Neural cell (in vitro differentiated cells): ENCODE data around the gene H2BK1. TPM values are rescaled to one million over a fixed set of nuclear protein-coding genes. Genes with fewer than 3 reads are reported as not detected.

Experiments
- H2AFZ ChIP-seq: fragments of 200-600, 300-800 bp; sonication (generic), shearing (Covaris generic); 2 replicates; pipeline ENCODE4 v1.6.0; 2014; ENCODE audit warnings: low read depth, mild to moderate bottlenecking, antibody characterized with exemption, low read length, moderate library complexity
- H3F3A ChIP-seq: fragments of 200-600 bp; shearing (Covaris generic); 2 replicates; pipeline ENCODE4 v1.6.1; 2016; ENCODE audit warnings: mild to moderate bottlenecking, moderate library complexity, mixed read lengths, antibody characterized with exemption, low read length; ENCODE audit not compliant: insufficient read depth, poor library complexity, severe bottlenecking
- H3K27ac ChIP-seq: fragments of 200-600, 300-800 bp; sonication (generic), shearing (Covaris generic); 2 replicates; pipeline ENCODE4 v1.5.1; 2014; ENCODE audit warnings: mild to moderate bottlenecking, low read length, moderate library complexity
- H3K27me3 ChIP-seq: fragments of 300-800, 200-600 bp; sonication (generic), shearing (Covaris generic); 2 replicates; pipeline ENCODE4 v1.6.0; 2014; ENCODE audit warnings: mild to moderate bottlenecking, low read depth, low read length, moderate library complexity; ENCODE audit not compliant: insufficient read depth
- H3K36me3 ChIP-seq: fragments of 300-800, 200-600 bp; sonication (generic), shearing (Covaris generic); 2 replicates; pipeline ENCODE4 v1.5.1; 2014; ENCODE audit warnings: mild to moderate bottlenecking, antibody characterized with exemption, low read length, moderate library complexity; ENCODE audit not compliant: insufficient read depth
- H3K4me2 ChIP-seq: fragments of 300-800, 200-600 bp; sonication (generic), shearing (Covaris generic); 2 replicates; pipeline ENCODE4 v1.6.0; 2014; ENCODE audit warnings: mild to moderate bottlenecking, low read length
- H3K4me3 ChIP-seq: fragments of 300-800, 200-600 bp; sonication (generic), shearing (Covaris generic); 2 replicates; pipeline ENCODE4 v1.5.1; 2014; ENCODE audit warnings: mild to moderate bottlenecking, low read length, moderate library complexity
- H3K79me2 ChIP-seq: fragments of 200-600 bp; shearing (Covaris generic); replicated peaks from 2 replicates; pipeline ENCODE4 v1.6.0; 2014; ENCODE audit warnings: mild to moderate bottlenecking, low read length, moderate library complexity; ENCODE audit not compliant: insufficient read depth
- H3K9ac ChIP-seq: fragments of 300-800, 200-600 bp; sonication (generic), shearing (Covaris generic); 2 replicates; pipeline ENCODE4 v1.6.1; 2016; ENCODE audit warnings: mild to moderate bottlenecking, low read length, mixed read lengths
- H3K9me2 ChIP-seq: fragments of 200-600 bp; shearing (Covaris generic); 2 replicates; pipeline ENCODE4 v1.6.1; 2016; ENCODE audit warnings: mild to moderate bottlenecking, low read length, mixed read lengths; ENCODE audit not compliant: insufficient read depth
- H3K9me3 ChIP-seq: fragments of 200-600, 300-800 bp; sonication (generic), shearing (Covaris generic); 2 replicates; pipeline ENCODE4 v1.6.1; 2016; ENCODE audit warnings: mild to moderate bottlenecking, mixed run types, low read length, moderate library complexity, mixed read lengths
- H4K20me1 ChIP-seq: fragments of 200-600 bp; shearing (Covaris generic); 2 replicates; pipeline ENCODE4 v1.6.1; 2016; ENCODE audit warnings: mild to moderate bottlenecking, mixed run types; ENCODE audit not compliant: insufficient read depth
- EP300 ChIP-seq: fragments of 450-650 bp; conservative IDR thresholded peaks from 2 replicates; pipeline ENCODE4 v1.6.1; 2014; ENCODE audit warnings: antibody characterized with exemption, mild to moderate bottlenecking, moderate library complexity; ENCODE audit not compliant: poor library complexity, severe bottlenecking
- EZH2 ChIP-seq: fragments of 200-600, 300-800 bp; shearing (Covaris generic), sonication (generic); IDR thresholded peaks from 2 replicates; pipeline ENCODE4 v1.6.1; 2014; ENCODE audit warnings: antibody characterized with exemption, low read length, borderline replicate concordance, mild to moderate bottlenecking; ENCODE audit not compliant: insufficient read depth, poor library complexity, severe bottlenecking
- MXI1 ChIP-seq: fragments of 450-650 bp; conservative IDR thresholded peaks from 2 replicates; pipeline ENCODE4 v1.6.1; 2014; ENCODE audit warnings: antibody characterized with exemption, mild to moderate bottlenecking; ENCODE audit not compliant: poor library complexity, severe bottlenecking
- POLR2AphosphoS5 ChIP-seq: IDR thresholded peaks from 2 replicates; pipeline ENCODE4 v1.6.1; 2012
- RAD21 ChIP-seq: fragments of 450-650 bp; conservative IDR thresholded peaks from 2 replicates; pipeline ENCODE4 v1.6.1; 2014; ENCODE audit warnings: antibody characterized with exemption, mild to moderate bottlenecking, moderate library complexity
- SMC3 ChIP-seq: fragments of 450-650 bp; conservative IDR thresholded peaks from 2 replicates; pipeline ENCODE4 v1.6.1; 2014; ENCODE audit warnings: antibody characterized with exemption, mild to moderate bottlenecking, moderate library complexity; ENCODE audit not compliant: poor library complexity
- TAF1 ChIP-seq: IDR thresholded peaks from 2 replicates; pipeline ENCODE4 v1.6.1; 2012; ENCODE audit warnings: low read depth
- polyA plus RNA-seq: library from polyadenylated mRNA; depleted of rRNA; stranded (reverse); fragments of >200 nt; gene quantifications from 2 replicates; pipeline ENCODE4 v1.2.3, GENCODE V29; 2014
- TF ChIP-seq, protein P1 (sequence below): IDR thresholded peaks from 2 replicates; pipeline ENCODE4 v1.6.1; 2012; ENCODE audit warnings: borderline replicate concordance
- TF ChIP-seq, protein P2 (sequence below): fragments of 450-650 bp; IDR thresholded peaks from 2 replicates; pipeline ENCODE4 v1.5.1; 2014; ENCODE audit warnings: antibody characterized with exemption, mild to moderate bottlenecking, moderate library complexity; ENCODE audit not compliant: poor library complexity, severe bottlenecking

H2BK1 gene
- polyA plus RNA-seq, 1 donor from 2014 or later = not detected

DNA sequence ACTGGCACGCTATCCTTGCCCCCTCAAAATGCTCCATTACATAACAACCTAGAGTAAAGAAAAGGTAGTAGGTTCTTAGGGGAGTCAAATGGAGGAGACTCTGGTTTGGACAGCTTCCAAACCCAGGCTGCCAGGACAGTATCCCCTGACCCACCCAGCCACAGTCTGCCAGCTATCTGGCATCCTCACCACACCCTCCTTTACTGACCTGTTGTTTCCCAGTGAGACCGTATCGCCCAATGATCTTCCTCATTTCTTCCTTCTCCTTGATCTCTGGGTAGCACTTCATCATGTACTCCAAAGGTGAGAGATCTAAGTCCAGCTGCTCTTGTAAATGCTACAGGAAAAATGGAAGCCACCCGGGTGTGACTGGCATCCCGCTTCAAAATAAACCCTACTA, 5.1 kb upstream of the H2BK1 start:
- Histone ChIP-seq H3K27ac (no peak overlapping the region), H3K36me3 (no peaks in the 10 kb centered on the region), H3K4me3 (no peak overlapping the region), H3K9me2 (no peaks in the 10 kb centered on the region), H2AFZ (no peak overlapping the region), H3F3A (no peaks in the 10 kb centered on the region), H3K27me3 (no peaks in the 10 kb centered on the region), H3K79me2 (no peaks in the 10 kb centered on the region), H3K9ac (no peak overlapping the region), H3K9me3 (no peaks in the 10 kb centered on the region), H3K4me2 (no peak overlapping the region), H4K20me1 (no peaks in the 10 kb centered on the region)
- no peak for TF ChIP-seq MXI1
- TF ChIP-seq RAD21 = no peak
- TF ChIP-seq, protein P1, sequence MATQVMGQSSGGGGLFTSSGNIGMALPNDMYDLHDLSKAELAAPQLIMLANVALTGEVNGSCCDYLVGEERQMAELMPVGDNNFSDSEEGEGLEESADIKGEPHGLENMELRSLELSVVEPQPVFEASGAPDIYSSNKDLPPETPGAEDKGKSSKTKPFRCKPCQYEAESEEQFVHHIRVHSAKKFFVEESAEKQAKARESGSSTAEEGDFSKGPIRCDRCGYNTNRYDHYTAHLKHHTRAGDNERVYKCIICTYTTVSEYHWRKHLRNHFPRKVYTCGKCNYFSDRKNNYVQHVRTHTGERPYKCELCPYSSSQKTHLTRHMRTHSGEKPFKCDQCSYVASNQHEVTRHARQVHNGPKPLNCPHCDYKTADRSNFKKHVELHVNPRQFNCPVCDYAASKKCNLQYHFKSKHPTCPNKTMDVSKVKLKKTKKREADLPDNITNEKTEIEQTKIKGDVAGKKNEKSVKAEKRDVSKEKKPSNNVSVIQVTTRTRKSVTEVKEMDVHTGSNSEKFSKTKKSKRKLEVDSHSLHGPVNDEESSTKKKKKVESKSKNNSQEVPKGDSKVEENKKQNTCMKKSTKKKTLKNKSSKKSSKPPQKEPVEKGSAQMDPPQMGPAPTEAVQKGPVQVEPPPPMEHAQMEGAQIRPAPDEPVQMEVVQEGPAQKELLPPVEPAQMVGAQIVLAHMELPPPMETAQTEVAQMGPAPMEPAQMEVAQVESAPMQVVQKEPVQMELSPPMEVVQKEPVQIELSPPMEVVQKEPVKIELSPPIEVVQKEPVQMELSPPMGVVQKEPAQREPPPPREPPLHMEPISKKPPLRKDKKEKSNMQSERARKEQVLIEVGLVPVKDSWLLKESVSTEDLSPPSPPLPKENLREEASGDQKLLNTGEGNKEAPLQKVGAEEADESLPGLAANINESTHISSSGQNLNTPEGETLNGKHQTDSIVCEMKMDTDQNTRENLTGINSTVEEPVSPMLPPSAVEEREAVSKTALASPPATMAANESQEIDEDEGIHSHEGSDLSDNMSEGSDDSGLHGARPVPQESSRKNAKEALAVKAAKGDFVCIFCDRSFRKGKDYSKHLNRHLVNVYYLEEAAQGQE = no peak
- TF ChIP-seq EZH2 = no peak
- no peak for TF ChIP-seq SMC3
- no peak for TF ChIP-seq POLR2AphosphoS5
- TF ChIP-seq EP300 = no peak
- TF ChIP-seq, protein P2, sequence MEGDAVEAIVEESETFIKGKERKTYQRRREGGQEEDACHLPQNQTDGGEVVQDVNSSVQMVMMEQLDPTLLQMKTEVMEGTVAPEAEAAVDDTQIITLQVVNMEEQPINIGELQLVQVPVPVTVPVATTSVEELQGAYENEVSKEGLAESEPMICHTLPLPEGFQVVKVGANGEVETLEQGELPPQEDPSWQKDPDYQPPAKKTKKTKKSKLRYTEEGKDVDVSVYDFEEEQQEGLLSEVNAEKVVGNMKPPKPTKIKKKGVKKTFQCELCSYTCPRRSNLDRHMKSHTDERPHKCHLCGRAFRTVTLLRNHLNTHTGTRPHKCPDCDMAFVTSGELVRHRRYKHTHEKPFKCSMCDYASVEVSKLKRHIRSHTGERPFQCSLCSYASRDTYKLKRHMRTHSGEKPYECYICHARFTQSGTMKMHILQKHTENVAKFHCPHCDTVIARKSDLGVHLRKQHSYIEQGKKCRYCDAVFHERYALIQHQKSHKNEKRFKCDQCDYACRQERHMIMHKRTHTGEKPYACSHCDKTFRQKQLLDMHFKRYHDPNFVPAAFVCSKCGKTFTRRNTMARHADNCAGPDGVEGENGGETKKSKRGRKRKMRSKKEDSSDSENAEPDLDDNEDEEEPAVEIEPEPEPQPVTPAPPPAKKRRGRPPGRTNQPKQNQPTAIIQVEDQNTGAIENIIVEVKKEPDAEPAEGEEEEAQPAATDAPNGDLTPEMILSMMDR = no peak
- TF ChIP-seq TAF1 = no peak

DNA sequence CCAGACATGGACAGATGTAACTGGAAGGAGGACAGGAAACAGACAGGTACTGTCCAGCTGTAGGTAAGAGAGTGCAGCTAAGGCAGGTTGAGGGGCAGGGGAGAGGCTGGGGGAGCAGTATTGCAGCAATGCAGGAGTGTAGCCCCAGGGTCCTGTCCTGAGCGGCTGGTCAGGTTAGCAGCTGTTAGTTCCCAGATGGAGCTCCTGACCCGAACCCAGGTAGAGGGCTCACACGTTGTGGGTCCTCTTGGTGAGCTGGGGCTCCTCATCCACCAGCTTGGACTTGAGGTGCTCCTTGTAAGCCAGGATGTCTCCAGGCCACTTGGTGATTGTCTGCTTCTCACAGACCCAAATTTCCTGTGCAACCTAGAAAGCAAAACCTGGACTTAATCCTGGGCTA, 3.5 kb upstream of the H2BK1 start:
- Histone ChIP-seq H3K4me3 (no peak overlapping the region), H3K9me2 (no peaks in the 10 kb centered on the region), H3K27ac (no peak overlapping the region), H3K36me3 (no peaks in the 10 kb centered on the region), H3K9ac (no peak overlapping the region), H3F3A (no peaks in the 10 kb centered on the region), H3K27me3 (no peaks in the 10 kb centered on the region), H2AFZ (no peak overlapping the region), H3K4me2 (no peak overlapping the region), H3K9me3 (no peaks in the 10 kb centered on the region), H3K79me2 (no peaks in the 10 kb centered on the region), H4K20me1 (no peaks in the 10 kb centered on the region)
- no peak for TF ChIP-seq SMC3
- no peak for TF ChIP-seq MXI1

DNA sequence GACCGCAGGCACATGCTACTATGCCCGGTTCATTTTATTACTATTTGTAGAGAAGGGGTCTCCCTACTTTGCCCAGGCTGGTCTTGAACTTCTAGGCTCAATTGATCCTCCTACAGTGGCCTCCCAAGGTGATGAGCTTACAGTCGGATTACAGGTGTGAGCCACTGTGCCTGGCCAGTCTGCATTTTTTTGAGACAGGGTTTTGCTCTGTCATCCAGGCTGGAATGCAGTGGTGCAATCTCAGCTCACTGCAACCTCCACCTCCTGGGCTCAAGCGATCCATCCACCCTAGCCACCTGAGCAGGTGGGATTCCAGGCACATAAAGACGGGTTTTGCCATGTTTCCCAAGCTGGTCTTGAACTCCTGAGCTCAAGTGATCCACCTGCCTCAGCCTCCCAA, 2.3 kb upstream of the H2BK1 start:
- Histone ChIP-seq H3K27ac (no peak overlapping the region), H3K79me2 (no peaks in the 10 kb centered on the region), H3K9ac (no peak overlapping the region), H3F3A (no peaks in the 10 kb centered on the region), H3K27me3 (no peaks in the 10 kb centered on the region), H2AFZ (no peak overlapping the region), H4K20me1 (no peaks in the 10 kb centered on the region), H3K9me3 (no peaks in the 10 kb centered on the region), H3K9me2 (no peaks in the 10 kb centered on the region), H3K36me3 (no peaks in the 10 kb centered on the region), H3K4me2 (no peak overlapping the region), H3K4me3 (no peak overlapping the region)
- TF ChIP-seq, protein P2 = no peak
- TF ChIP-seq MXI1 (no peak), EZH2 (no peak)
